Measurements from ENCODE around the gene FOXN3.
"Not testable (repeated sequence)": the region's sequence is repeated elsewhere in the genome, so short reads cannot be mapped to it uniquely, and the experiment has no call there.

The FOXN3 gene

GRCh38 chr14:89207925-89208328, 209.1 kb downstream of the FOXN3 start:
- H3K27ac ChIP-seq, result no peak overlapping the region
- CTCF ChIA-PET, result no interaction called here
- no peak for DNase-seq (ENCODE audit: low spot score)
- POLR2A ChIA-PET (ENCODE audit: low non-redundant PET), result no interaction called here
- TF ChIP-seq CTCF (conservative IDR thresholded peaks at IDR 0.05; ENCODE audit: low read depth), result no peak

GRCh38 chr14:89206389-89207031, 210.5 kb downstream of the FOXN3 start:
- H3K27ac ChIP-seq, result no peak overlapping the region
- DNase-seq (ENCODE audit: low spot score), result no peak
- POLR2A ChIA-PET (ENCODE audit: low non-redundant PET), result no interaction called here
- CTCF ChIA-PET, result interaction anchor here (0.6 to 0.7 kb wide), 2 partner anchors 81 to 235 kb away, joined by 3 read pairs; no protein-coding TSS in a partner anchor
- TF ChIP-seq CTCF (conservative IDR thresholded peaks at IDR 0.05; ENCODE audit: low read depth), result no peak

GRCh38 chr14:89205137-89205740, 211.8 kb downstream of the FOXN3 start:
- DNase-seq (ENCODE audit: low spot score), result no peak
- POLR2A ChIA-PET (ENCODE audit: low non-redundant PET), result no interaction called here
- peak overlapping the region; percentile 38 for H3K27ac ChIP-seq
- no peak for TF ChIP-seq CTCF (conservative IDR thresholded peaks at IDR 0.05; ENCODE audit: low read depth)
- CTCF ChIA-PET, result no interaction called here

- DNase-seq (ENCODE audit: low spot score), result no peak
- CTCF ChIA-PET, result interaction anchor here (0.7 kb wide), 1 partner anchor 28 kb away, joined by 4 read pairs; no protein-coding TSS in a partner anchor
- POLR2A ChIA-PET (ENCODE audit: low non-redundant PET), result no interaction called here
- H3K27ac ChIP-seq, result no peak overlapping the region
- no peak for TF ChIP-seq CTCF (conservative IDR thresholded peaks at IDR 0.05; ENCODE audit: low read depth)
These were observed 214.4 kb downstream of the FOXN3 start for GRCh38 chr14:89202413-89203190.

GRCh38 chr14:89201645-89202044, 215.4 kb downstream of the FOXN3 start:
- no peak for DNase-seq (ENCODE audit: low spot score)
- ChIA-PET POLR2A (ENCODE audit: low non-redundant PET) (no interaction called here), CTCF (no interaction called here)
- no peak overlapping the region for H3K27ac ChIP-seq
- TF ChIP-seq CTCF (conservative IDR thresholded peaks at IDR 0.05; ENCODE audit: low read depth), result no peak

- DNase-seq (ENCODE audit: low spot score); POLR2A ChIA-PET (ENCODE audit: low non-redundant PET); H3K27ac ChIP-seq: not testable (repeated sequence)
- CTCF ChIA-PET, result interaction anchor here (0.5 kb wide), 1 partner anchor 193 kb away, joined by 5 read pairs; no protein-coding TSS in a partner anchor
These were observed 217.7 kb downstream of the FOXN3 start for GRCh38 chr14:89199357-89199756.
